ENCODE results near the gene PTPN11.

DNA sequence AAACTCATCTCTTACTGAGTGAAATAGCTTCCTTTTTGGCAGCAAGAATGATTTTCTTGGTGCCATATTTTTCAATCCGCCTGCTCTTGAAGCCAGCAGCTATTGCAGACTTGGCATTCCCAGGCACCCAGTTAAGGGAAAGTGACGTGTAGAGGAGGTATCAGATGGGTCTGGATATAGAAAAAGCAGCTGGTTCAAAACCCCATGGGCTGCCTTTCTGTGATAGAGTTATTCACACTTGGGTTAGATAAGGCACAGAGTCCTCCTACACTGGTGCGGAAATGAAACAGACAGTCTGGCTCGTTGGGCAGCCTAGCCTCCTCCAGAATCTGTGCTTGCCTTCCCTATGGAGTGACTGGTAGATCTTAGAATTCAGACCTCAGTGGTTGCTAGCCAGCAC lies 62.2 kb downstream of the PTPN11 start:
- TF ChIP-seq, protein P1, sequence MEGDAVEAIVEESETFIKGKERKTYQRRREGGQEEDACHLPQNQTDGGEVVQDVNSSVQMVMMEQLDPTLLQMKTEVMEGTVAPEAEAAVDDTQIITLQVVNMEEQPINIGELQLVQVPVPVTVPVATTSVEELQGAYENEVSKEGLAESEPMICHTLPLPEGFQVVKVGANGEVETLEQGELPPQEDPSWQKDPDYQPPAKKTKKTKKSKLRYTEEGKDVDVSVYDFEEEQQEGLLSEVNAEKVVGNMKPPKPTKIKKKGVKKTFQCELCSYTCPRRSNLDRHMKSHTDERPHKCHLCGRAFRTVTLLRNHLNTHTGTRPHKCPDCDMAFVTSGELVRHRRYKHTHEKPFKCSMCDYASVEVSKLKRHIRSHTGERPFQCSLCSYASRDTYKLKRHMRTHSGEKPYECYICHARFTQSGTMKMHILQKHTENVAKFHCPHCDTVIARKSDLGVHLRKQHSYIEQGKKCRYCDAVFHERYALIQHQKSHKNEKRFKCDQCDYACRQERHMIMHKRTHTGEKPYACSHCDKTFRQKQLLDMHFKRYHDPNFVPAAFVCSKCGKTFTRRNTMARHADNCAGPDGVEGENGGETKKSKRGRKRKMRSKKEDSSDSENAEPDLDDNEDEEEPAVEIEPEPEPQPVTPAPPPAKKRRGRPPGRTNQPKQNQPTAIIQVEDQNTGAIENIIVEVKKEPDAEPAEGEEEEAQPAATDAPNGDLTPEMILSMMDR (IDR thresholded peaks at IDR 0.05; ENCODE audit: low read depth, low read length): no peak
- TF ChIP-seq POLR2A (IDR thresholded peaks at IDR 0.05; ENCODE audit: extremely low read depth, insufficient read length): no peak
- TF ChIP-seq, protein P2, sequence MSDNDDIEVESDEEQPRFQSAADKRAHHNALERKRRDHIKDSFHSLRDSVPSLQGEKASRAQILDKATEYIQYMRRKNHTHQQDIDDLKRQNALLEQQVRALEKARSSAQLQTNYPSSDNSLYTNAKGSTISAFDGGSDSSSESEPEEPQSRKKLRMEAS (IDR thresholded peaks at IDR 0.05; ENCODE audit: low read depth, low read length): no peak
- TF ChIP-seq MYC (IDR thresholded peaks at IDR 0.05; ENCODE audit: low read depth, low read length): no peak
